Glutamatergic neuron (in vitro differentiated cells): ENCODE results near the gene UGT1A4. TPM values are rescaled to one million over a fixed set of nuclear protein-coding genes. Genes with fewer than 3 reads are reported as not detected.

Experiments
- DNase-seq: peaks from one replicate; pipeline ENCODE4 v3.0.0; 2022
- H3K27ac Mint-ChIP-seq: one replicate; pipeline ENCODE4 v1.8.0; 2020; ENCODE audit warnings: mild to moderate bottlenecking, mixed read lengths, inconsistent platforms; ENCODE audit not compliant: unreplicated experiment
- H3K27me3 Mint-ChIP-seq: one replicate; pipeline ENCODE4 v1.8.0; 2020; ENCODE audit warnings: mild to moderate bottlenecking, moderate library complexity, mixed read lengths, inconsistent platforms; ENCODE audit not compliant: unreplicated experiment
- H3K36me3 Mint-ChIP-seq: one replicate; pipeline ENCODE4 v1.8.0; 2020; ENCODE audit warnings: mild to moderate bottlenecking, mixed read lengths, inconsistent platforms; ENCODE audit not compliant: unreplicated experiment
- H3K4me1 Mint-ChIP-seq: one replicate; pipeline ENCODE4 v1.8.0; 2020; ENCODE audit warnings: mild to moderate bottlenecking, low read depth, mixed read lengths, inconsistent platforms; ENCODE audit not compliant: unreplicated experiment
- H3K4me3 Mint-ChIP-seq: one replicate; pipeline ENCODE4 v1.8.0; 2020; ENCODE audit warnings: mild to moderate bottlenecking, mixed read lengths, inconsistent platforms; ENCODE audit not compliant: unreplicated experiment
- H3K9me3 Mint-ChIP-seq: one replicate; pipeline ENCODE4 v1.8.0; 2020; ENCODE audit warnings: mild to moderate bottlenecking, moderate library complexity, mixed read lengths, inconsistent platforms; ENCODE audit not compliant: unreplicated experiment
- CTCF ChIP-seq: fragments of 200-600 bp; sonication (generic); IDR thresholded peaks from one replicate; pipeline ENCODE4 v1.5.0; 2021; ENCODE audit not compliant: partially characterized antibody, unreplicated experiment
- total RNA-seq: library from RNA; stranded (reverse); fragmentation: NEBNext Ultra II Directional; extraction: Animal tissue kit (Norgen Biotek cat#: 25700); gene quantifications from one replicate; pipeline ENCODE4 v1.2.1, GENCODE V29; 2021; ENCODE audit not compliant: unreplicated experiment

The UGT1A4 gene
- total RNA-seq, 1 donor from 2014 or later = not detected

- Mint-ChIP-seq H3K9me3 (peaks cover 4% of the 10 kb centered on the region), H3K36me3 (no peaks in the 10 kb centered on the region), H3K27ac (no peak overlapping the region), H3K27me3 (no peaks in the 10 kb centered on the region), H3K4me1 (no peaks in the 10 kb centered on the region), H3K4me3 (no peak overlapping the region)
- DNase-seq = no peak
- TF ChIP-seq CTCF = no peak
These were observed 33.9 kb upstream of the UGT1A4 start for GRCh38 chr2:233684640-233685039.

- no peak overlapping the region for H3K27ac Mint-ChIP-seq
- H3K9me3 Mint-ChIP-seq = peaks cover 4% of the 10 kb centered on the region
- TF ChIP-seq CTCF = no peak
- no peak overlapping the region for H3K4me3 Mint-ChIP-seq
- H3K36me3 Mint-ChIP-seq = no peaks in the 10 kb centered on the region
- no peaks in the 10 kb centered on the region for H3K27me3 Mint-ChIP-seq
- no peak for DNase-seq
- no peaks in the 10 kb centered on the region for H3K4me1 Mint-ChIP-seq
These were observed 31.6 kb upstream of the UGT1A4 start for GRCh38 chr2:233686928-233687327.

GRCh38 chr2:233688341-233688740, 30.2 kb upstream of the UGT1A4 start:
- H3K27me3 Mint-ChIP-seq = no peaks in the 10 kb centered on the region
- no peak for DNase-seq
- no peak overlapping the region for H3K4me3 Mint-ChIP-seq
- no peaks in the 10 kb centered on the region for H3K36me3 Mint-ChIP-seq
- TF ChIP-seq CTCF = no peak
- H3K9me3 Mint-ChIP-seq = peaks cover 4% of the 10 kb centered on the region
- no peak overlapping the region for H3K27ac Mint-ChIP-seq
- H3K4me1 Mint-ChIP-seq = no peaks in the 10 kb centered on the region

DNA sequence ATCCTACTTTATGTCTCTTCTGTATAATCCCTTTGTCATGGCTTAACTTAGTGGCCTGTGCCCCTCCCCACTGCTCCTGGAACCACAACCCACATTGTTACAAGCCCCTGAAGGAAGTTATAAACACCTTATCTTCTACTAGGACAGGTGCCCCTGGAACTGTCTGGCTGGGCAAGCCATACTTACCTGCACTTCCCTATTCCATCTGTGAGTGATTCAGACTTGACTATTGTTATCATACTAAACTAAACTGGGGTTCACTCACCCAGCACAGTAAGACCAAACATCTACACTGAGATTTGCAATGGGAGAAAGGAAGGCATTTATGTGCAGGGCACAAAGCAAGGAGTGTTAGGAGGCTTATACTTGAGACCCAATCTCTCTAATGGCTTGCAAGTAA, 29.5 kb upstream of the UGT1A4 start:
- Mint-ChIP-seq H3K9me3 (peaks cover 4% of the 10 kb centered on the region), H3K36me3 (no peaks in the 10 kb centered on the region), H3K4me1 (no peaks in the 10 kb centered on the region), H3K27me3 (no peaks in the 10 kb centered on the region), H3K4me3 (no peak overlapping the region), H3K27ac (no peak overlapping the region)
- TF ChIP-seq CTCF = no peak
- DNase-seq = no peak

DNA sequence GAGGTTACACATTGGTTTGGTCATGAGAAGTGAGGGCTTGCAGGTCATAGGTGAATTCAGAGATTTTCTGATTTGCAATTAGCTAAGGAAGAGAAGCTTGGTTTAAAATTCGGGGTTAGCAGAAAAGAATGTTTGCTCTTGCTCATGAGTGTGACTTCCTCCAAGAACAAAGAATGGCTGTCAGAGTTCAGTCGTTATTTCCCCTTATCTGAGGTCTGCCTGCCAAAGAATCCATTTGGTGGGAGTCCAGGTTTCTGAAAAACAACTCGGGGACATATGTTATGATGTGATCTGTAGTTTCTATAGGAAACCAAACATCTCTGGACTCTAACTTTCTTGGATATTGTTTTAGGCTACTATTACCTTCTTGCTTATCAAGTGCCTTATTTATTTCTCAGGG, 29.0 kb upstream of the UGT1A4 start:
- Mint-ChIP-seq H3K9me3 (peaks cover 4% of the 10 kb centered on the region), H3K4me3 (no peak overlapping the region), H3K36me3 (no peaks in the 10 kb centered on the region), H3K27ac (no peak overlapping the region), H3K27me3 (no peaks in the 10 kb centered on the region), H3K4me1 (no peaks in the 10 kb centered on the region)
- no peak for TF ChIP-seq CTCF
- no peak for DNase-seq
